Liver (tissue), 9 donors: ENCODE results near the gene CDK5. TPM values are rescaled to one million over a fixed set of nuclear protein-coding genes. Genes with fewer than 3 reads are reported as not detected.

ENCODE experiments used
- DNase-seq: peaks from one replicate; pipeline ENCODE4 v3.0.0-alpha.2; 2017; ENCODE audit warnings: low spot score
- H3K27ac ChIP-seq, 2 donors: one replicate each; pipeline ENCODE4 v1.7.0; 2013; ENCODE audit warnings: inconsistent platforms in 2 of 2, low read length in 2 of 2, control low read depth in 1 of 2, low read depth in 1 of 2, mild to moderate bottlenecking in 1 of 2
- H3K27me3 ChIP-seq, 4 donors: one replicate each; pipeline versions ENCODE4 v1.6.1 to v1.7.0; 2013; ENCODE audit warnings: low read length in 3 of 4, inconsistent platforms in 1 of 4, mild to moderate bottlenecking in 1 of 4, moderate library complexity in 1 of 4; ENCODE audit not compliant: control insufficient read depth in 4 of 4, insufficient read depth in 4 of 4
- H3K36me3 ChIP-seq, 4 donors: one replicate each; pipeline versions ENCODE4 v1.6.1 to v1.7.0; 2013; ENCODE audit warnings: low read length in 3 of 4, mild to moderate bottlenecking in 3 of 4, low read depth in 1 of 4, moderate library complexity in 1 of 4; ENCODE audit not compliant: control insufficient read depth in 4 of 4, insufficient read depth in 3 of 4
- H3K4me1 ChIP-seq, 4 donors: one replicate each; pipeline versions ENCODE4 v1.6.1 to v1.7.0; 2013; ENCODE audit warnings: low read length in 3 of 4, mild to moderate bottlenecking in 3 of 4, moderate library complexity in 1 of 4; ENCODE audit not compliant: control insufficient read depth in 4 of 4, insufficient read depth in 4 of 4
- H3K4me3 ChIP-seq, 3 donors: one replicate each; pipeline versions ENCODE4 v1.6.1 to v1.7.0; 2013; ENCODE audit warnings: low read length in 3 of 3, control low read depth in 1 of 3, low read depth in 1 of 3, mild to moderate bottlenecking in 1 of 3
- H3K9ac ChIP-seq, 2 donors: one replicate each; pipeline ENCODE4 v1.7.0; 2013; ENCODE audit warnings: low read length in 2 of 2, mild to moderate bottlenecking in 2 of 2, moderate library complexity in 2 of 2, control low read depth in 1 of 2, low read depth in 1 of 2
- H3K9me3 ChIP-seq, 4 donors: one replicate each; pipeline versions ENCODE4 v1.6.1 to v1.7.0; 2013; ENCODE audit warnings: low read length in 3 of 4; ENCODE audit not compliant: control insufficient read depth in 4 of 4
- EGR1 ChIP-seq, 2 donors: IDR thresholded peaks; 2 replicates each; pipeline ENCODE4 v1.6.1; 2016 to 2018; ENCODE audit warnings: antibody characterized with exemption in 2 of 2, low read depth in 2 of 2
- FOXA1 ChIP-seq: IDR thresholded peaks from 2 replicates; pipeline ENCODE4 v1.6.1; 2016; ENCODE audit warnings: antibody characterized with exemption
- FOXA2 ChIP-seq: IDR thresholded peaks from 2 replicates; pipeline ENCODE4 v1.6.1; 2016; ENCODE audit warnings: antibody characterized with exemption
- GABPA ChIP-seq, 2 donors: IDR thresholded peaks in 1 of 2; conservative IDR thresholded peaks in 1 of 2; 2 replicates each; pipeline ENCODE4 v1.6.1; 2016; ENCODE audit warnings: antibody characterized with exemption in 2 of 2, mild to moderate bottlenecking in 1 of 2, moderate library complexity in 1 of 2
- HNF4A ChIP-seq, 2 donors: conservative IDR thresholded peaks; 2 replicates each; pipeline ENCODE4 v1.6.1; 2016; ENCODE audit warnings: antibody characterized with exemption in 2 of 2, mild to moderate bottlenecking in 2 of 2
- HNF4G ChIP-seq: IDR thresholded peaks from 2 replicates; pipeline ENCODE4 v1.6.1; 2016; ENCODE audit warnings: antibody characterized with exemption
- JUND ChIP-seq, 2 donors: IDR thresholded peaks; 2 replicates each; pipeline ENCODE4 v1.6.1; 2016; ENCODE audit warnings: antibody characterized with exemption in 2 of 2
- MAX ChIP-seq: IDR thresholded peaks from 2 replicates; pipeline ENCODE4 v1.6.1; 2016; ENCODE audit warnings: antibody characterized with exemption
- RAD21 ChIP-seq, 2 donors: IDR thresholded peaks; 2 replicates each; pipeline ENCODE4 v1.6.1; 2016; ENCODE audit warnings: antibody characterized with exemption in 2 of 2, mild to moderate bottlenecking in 2 of 2
- RXRA ChIP-seq, 2 donors: IDR thresholded peaks; 2 replicates each; pipeline ENCODE4 v1.6.1; 2017 to 2018; ENCODE audit warnings: antibody characterized with exemption in 2 of 2, mild to moderate bottlenecking in 1 of 2
- SP1 ChIP-seq: IDR thresholded peaks from 2 replicates; pipeline ENCODE4 v1.6.1; 2018; ENCODE audit warnings: antibody characterized with exemption, mild to moderate bottlenecking
- TAF1 ChIP-seq: conservative IDR thresholded peaks from 2 replicates; pipeline ENCODE4 v1.6.1; 2016; ENCODE audit warnings: antibody characterized with exemption, mild to moderate bottlenecking
- YY1 ChIP-seq: IDR thresholded peaks from 2 replicates; pipeline ENCODE4 v1.6.1; 2016; ENCODE audit warnings: antibody characterized with exemption, mild to moderate bottlenecking
- WGBS: extraction: QIAGEN DNeasy Blood & Tissue Kit; methylation state at CpG from one replicate; pipeline ENCODE4 v1.1.7; 2013; 5-methylcytosine and 5-hydroxymethylcytosine counted together
- polyA plus RNA-seq, 2 donors: library from polyadenylated mRNA; stranded (reverse) in 1 of 2; unstranded in 1 of 2; fragments of 200-250 nt in 1 of 2; fragments of >200 nt in 1 of 2; fragmentation: Nextera tagmentation in 1 of 2; extraction: Ambion mirVana in 1 of 2; gene quantifications; one replicate each; pipeline versions ENCODE4 v1.2.1 to v1.2.3, GENCODE V29; 2013 to 2015
- total RNA-seq, 2 donors: library from RNA; depleted of rRNA; stranded (reverse); fragments of >200 nt; gene quantifications; one replicate each; pipeline ENCODE4 v1.2.3, GENCODE V29; 2014
- TF ChIP-seq, protein P1 (sequence below): IDR thresholded peaks from 2 replicates; pipeline ENCODE4 v1.6.1; 2016; ENCODE audit warnings: antibody characterized with exemption
- TF ChIP-seq, protein P2 (sequence below): IDR thresholded peaks from 2 replicates; pipeline ENCODE4 v1.6.1; 2016; ENCODE audit warnings: antibody characterized with exemption
- TF ChIP-seq, protein P3 (sequence below): fragments of 150-350 bp; IDR thresholded peaks from 2 replicates; pipeline ENCODE4 v1.5.1; 2017; ENCODE audit warnings: improper control_type of control experiment, low read depth, low read length; ENCODE audit not compliant: missing input control
- TF ChIP-seq, protein P4 (sequence below): IDR thresholded peaks from 2 replicates; pipeline ENCODE4 v1.6.1; 2016; ENCODE audit warnings: antibody characterized with exemption, mild to moderate bottlenecking
- donor health status: healthy.
- donor health status: healthy.
- donor health status: healthy.
- donor health status: healthy.
- donor health status: healthy.

CDK5 gene
- total and polyA plus RNA-seq, 4 donors = 4.0 to 9.0 (median 7.4) TPM

DNA sequence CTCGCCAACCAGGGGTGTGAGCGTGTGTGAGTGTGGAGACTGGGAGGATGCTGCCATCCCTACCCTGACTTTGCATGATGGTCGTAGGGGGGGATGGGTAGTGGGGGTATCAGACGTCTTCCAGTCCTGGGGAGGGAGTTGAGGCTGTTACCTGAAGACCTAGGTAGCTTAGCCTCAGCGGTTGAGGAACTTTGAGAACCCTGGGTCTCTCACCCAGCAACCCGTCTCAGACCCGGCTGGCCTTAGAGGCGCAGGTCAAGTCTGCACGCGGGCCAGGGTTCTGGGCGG lies 4.4 kb upstream of the CDK5 start:
- Histone ChIP-seq H3K9me3 (no peaks in the 10 kb centered on the region), H3K27ac (no peak overlapping the region), H3K36me3 (peaks cover 7 to 19% (median 18%) of the 10 kb centered on the region in 4 donors), H3K9ac (no peak overlapping the region), H3K4me1 (peaks cover 13 to 65% (median 49%) of the 10 kb centered on the region in 4 donors), H3K27me3 (no peaks in the 10 kb centered on the region), H3K4me3 (no peak overlapping the region)
- DNase-seq = no peak
- WGBS = 45% methylated on average over 11 of the region's 11 CpGs
- no peak for TF ChIP-seq HNF4A (conservative IDR thresholded peaks at IDR 0.05)
- TF ChIP-seq GABPA (IDR thresholded peaks at IDR 0.05 in 1 of 2, conservative IDR thresholded peaks at IDR 0.05 in 1 of 2) = no peak
- TF ChIP-seq FOXA1 = no peak
- TF ChIP-seq RAD21 (IDR thresholded peaks at IDR 0.05) = no peak
- no peak for TF ChIP-seq YY1
- TF ChIP-seq, protein P1, sequence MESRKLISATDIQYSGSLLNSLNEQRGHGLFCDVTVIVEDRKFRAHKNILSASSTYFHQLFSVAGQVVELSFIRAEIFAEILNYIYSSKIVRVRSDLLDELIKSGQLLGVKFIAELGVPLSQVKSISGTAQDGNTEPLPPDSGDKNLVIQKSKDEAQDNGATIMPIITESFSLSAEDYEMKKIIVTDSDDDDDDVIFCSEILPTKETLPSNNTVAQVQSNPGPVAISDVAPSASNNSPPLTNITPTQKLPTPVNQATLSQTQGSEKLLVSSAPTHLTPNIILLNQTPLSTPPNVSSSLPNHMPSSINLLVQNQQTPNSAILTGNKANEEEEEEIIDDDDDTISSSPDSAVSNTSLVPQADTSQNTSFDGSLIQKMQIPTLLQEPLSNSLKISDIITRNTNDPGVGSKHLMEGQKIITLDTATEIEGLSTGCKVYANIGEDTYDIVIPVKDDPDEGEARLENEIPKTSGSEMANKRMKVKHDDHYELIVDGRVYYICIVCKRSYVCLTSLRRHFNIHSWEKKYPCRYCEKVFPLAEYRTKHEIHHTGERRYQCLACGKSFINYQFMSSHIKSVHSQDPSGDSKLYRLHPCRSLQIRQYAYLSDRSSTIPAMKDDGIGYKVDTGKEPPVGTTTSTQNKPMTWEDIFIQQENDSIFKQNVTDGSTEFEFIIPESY = no peak
- TF ChIP-seq, protein P2, sequence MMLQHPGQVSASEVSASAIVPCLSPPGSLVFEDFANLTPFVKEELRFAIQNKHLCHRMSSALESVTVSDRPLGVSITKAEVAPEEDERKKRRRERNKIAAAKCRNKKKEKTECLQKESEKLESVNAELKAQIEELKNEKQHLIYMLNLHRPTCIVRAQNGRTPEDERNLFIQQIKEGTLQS = no peak
- no peak for TF ChIP-seq SP1
- TF ChIP-seq, protein P3, sequence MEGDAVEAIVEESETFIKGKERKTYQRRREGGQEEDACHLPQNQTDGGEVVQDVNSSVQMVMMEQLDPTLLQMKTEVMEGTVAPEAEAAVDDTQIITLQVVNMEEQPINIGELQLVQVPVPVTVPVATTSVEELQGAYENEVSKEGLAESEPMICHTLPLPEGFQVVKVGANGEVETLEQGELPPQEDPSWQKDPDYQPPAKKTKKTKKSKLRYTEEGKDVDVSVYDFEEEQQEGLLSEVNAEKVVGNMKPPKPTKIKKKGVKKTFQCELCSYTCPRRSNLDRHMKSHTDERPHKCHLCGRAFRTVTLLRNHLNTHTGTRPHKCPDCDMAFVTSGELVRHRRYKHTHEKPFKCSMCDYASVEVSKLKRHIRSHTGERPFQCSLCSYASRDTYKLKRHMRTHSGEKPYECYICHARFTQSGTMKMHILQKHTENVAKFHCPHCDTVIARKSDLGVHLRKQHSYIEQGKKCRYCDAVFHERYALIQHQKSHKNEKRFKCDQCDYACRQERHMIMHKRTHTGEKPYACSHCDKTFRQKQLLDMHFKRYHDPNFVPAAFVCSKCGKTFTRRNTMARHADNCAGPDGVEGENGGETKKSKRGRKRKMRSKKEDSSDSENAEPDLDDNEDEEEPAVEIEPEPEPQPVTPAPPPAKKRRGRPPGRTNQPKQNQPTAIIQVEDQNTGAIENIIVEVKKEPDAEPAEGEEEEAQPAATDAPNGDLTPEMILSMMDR = no peak
- TF ChIP-seq TAF1 = no peak
- TF ChIP-seq JUND (IDR thresholded peaks at IDR 0.05) = no peak
- no peak for TF ChIP-seq FOXA2
- TF ChIP-seq RXRA (IDR thresholded peaks at IDR 0.05) = no peak
- no peak for TF ChIP-seq MAX
- TF ChIP-seq HNF4G = no peak

DNA sequence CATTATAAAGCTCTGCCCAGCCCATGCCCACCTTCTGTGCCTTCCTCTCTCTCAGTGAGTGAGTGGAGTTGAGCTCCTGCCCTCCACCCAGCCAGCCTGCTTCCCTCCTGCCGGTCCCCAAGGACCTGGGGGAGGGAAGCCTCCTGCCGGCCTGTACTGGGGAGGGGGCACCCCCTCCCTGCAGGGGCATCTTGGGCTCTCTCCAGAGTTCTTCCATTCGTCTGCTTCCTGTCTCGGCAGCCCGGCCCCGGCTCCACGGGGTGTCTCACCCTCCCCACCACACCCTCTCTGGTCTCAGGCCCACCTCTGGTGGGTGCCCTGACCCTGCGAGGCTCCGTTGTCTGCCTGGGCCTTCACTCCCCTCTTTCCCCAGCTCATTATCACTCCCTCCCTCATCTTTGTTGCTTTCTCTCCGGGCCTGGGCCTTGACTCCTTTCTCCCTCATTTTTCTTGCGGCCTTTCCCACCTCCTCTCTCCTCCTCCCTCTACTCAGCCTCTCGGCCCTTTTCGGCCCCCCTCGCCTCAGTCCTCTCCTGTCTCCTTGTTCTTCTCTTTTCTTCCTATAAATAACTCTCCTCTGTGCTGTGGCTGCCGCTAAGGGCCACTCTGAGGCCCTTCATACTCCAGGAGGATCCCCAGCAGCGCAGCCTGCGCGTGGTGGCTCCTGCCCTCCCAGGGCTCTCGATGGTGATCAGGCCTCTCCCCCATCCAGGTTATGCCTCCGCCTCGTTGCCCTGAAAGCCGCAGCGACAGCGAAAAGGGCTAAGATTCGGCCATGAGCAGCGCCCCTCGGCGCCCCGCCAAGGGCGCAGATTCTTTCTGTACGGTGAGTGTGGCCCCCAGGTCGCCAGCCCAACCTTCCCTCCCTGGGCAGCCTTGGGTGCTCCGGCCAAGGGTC lies 3.8 kb upstream of the CDK5 start:
- H3K9me3 ChIP-seq = no peaks in the 10 kb centered on the region
- peaks cover 17 to 70% (median 54%) of the 10 kb centered on the region in 4 donors for H3K4me1 ChIP-seq
- 76% methylated on average over 33 of the region's 33 CpGs for WGBS
- H3K27me3 ChIP-seq = no peaks in the 10 kb centered on the region
- no peak for TF ChIP-seq HNF4G
- no peak for TF ChIP-seq JUND (IDR thresholded peaks at IDR 0.05)
- TF ChIP-seq EGR1 (IDR thresholded peaks at IDR 0.05; ENCODE audit: low read depth in 2 of 2) = no peak
- TF ChIP-seq, protein P4, sequence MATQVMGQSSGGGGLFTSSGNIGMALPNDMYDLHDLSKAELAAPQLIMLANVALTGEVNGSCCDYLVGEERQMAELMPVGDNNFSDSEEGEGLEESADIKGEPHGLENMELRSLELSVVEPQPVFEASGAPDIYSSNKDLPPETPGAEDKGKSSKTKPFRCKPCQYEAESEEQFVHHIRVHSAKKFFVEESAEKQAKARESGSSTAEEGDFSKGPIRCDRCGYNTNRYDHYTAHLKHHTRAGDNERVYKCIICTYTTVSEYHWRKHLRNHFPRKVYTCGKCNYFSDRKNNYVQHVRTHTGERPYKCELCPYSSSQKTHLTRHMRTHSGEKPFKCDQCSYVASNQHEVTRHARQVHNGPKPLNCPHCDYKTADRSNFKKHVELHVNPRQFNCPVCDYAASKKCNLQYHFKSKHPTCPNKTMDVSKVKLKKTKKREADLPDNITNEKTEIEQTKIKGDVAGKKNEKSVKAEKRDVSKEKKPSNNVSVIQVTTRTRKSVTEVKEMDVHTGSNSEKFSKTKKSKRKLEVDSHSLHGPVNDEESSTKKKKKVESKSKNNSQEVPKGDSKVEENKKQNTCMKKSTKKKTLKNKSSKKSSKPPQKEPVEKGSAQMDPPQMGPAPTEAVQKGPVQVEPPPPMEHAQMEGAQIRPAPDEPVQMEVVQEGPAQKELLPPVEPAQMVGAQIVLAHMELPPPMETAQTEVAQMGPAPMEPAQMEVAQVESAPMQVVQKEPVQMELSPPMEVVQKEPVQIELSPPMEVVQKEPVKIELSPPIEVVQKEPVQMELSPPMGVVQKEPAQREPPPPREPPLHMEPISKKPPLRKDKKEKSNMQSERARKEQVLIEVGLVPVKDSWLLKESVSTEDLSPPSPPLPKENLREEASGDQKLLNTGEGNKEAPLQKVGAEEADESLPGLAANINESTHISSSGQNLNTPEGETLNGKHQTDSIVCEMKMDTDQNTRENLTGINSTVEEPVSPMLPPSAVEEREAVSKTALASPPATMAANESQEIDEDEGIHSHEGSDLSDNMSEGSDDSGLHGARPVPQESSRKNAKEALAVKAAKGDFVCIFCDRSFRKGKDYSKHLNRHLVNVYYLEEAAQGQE = no peak
- no peak for TF ChIP-seq GABPA (IDR thresholded peaks at IDR 0.05 in 1 of 2, conservative IDR thresholded peaks at IDR 0.05 in 1 of 2)
- no peak for TF ChIP-seq YY1
- TF ChIP-seq, protein P2 = no peak
- no peak for TF ChIP-seq RXRA (IDR thresholded peaks at IDR 0.05)
- TF ChIP-seq HNF4A (conservative IDR thresholded peaks at IDR 0.05) = no peak
- TF ChIP-seq, protein P3 = no peak
- no peak for TF ChIP-seq RAD21 (IDR thresholded peaks at IDR 0.05)
- no peak for TF ChIP-seq FOXA2
- TF ChIP-seq, protein P1 = no peak
- no peak for TF ChIP-seq FOXA1
- H3K9ac ChIP-seq = no peak overlapping the region
- peaks cover 6 to 14% (median 13%) of the 10 kb centered on the region in 4 donors for H3K36me3 ChIP-seq
- no peak overlapping the region for H3K4me3 ChIP-seq
- DNase-seq = no peak
- H3K27ac ChIP-seq = peak overlapping the region in 1 of 2 donors; percentile 25
